Left cardiac atrium (tissue), 4 donors: ENCODE results near the gene LMNTD2. TPM values are rescaled to one million over a fixed set of nuclear protein-coding genes. Genes with fewer than 3 reads are reported as not detected.

Experiments used
- ATAC-seq, 2 donors: fragments of 200-7000 bp; cut with Tn5 transposase; one replicate each; pipeline ENCODE4 v1.9.1; 2020; ENCODE audit warnings: mild to moderate bottlenecking in 2 of 2, moderate library complexity in 2 of 2
- DNase-seq: peaks from one replicate; pipeline ENCODE4 v3.0.0-alpha.2; 2020
- intact Hi-C, 2 donors: fragments of 100-400 bp; cut with DNase I; formaldehyde crosslinking; loops; one replicate each; pipeline versions ENCODE4 v1.14.1 to v1.15.1; 2022 to 2023
- total RNA-seq, 2 donors: library from RNA; stranded (reverse); fragmentation: NEBNext Ultra II Directional; extraction: Animal tissue kit (Norgen Biotek cat#: 25700); gene quantifications; one replicate each; pipeline ENCODE4 v1.2.1, GENCODE V29; 2021
- donor health status: DM: no; HTN: yes; CAD: no.
- donor health status: DM: no; HTN: yes; CAD: no; lungs with severe emphysema.
- donor health status: DM: yes; HTN: yes; CAD: no.
- donor health status: Dilated cardiomyopathy.

The LMNTD2 gene
- total RNA-seq, 2 donors from 2014 or later: 0.58 to 1.1 TPM

DNA sequence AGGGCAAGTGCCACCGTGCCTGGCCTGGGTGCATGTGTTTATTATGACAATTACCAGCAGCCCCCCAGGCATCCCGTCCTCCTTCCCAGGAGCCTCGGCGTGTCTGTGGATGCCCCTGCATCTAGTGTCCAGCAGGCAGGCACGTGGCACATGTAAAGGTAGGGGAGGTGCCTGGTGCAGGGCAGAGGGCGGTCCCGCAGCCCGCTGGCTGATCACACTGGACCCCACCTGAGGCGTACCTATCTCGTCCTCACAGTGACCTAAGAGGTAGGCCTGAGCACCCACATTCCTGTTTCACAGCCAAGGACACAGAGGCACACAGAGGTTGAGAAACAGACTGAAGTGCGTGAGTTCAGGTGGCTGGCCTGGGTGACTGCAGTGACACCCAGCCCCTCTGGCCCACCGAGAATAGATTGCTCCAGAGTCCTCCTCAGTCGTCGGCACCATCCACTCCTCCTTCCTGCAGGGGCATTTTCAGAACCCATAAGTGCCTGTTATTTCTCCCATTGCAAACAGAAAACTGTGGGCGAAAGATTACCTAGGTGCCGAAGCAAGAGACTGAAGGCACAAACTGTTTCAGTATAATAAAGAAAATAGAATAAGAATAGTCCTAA, 12.7 kb upstream of the LMNTD2 start:
- no peak for ATAC-seq
- no peak for DNase-seq
- intact Hi-C loops: no loop called here

DNA sequence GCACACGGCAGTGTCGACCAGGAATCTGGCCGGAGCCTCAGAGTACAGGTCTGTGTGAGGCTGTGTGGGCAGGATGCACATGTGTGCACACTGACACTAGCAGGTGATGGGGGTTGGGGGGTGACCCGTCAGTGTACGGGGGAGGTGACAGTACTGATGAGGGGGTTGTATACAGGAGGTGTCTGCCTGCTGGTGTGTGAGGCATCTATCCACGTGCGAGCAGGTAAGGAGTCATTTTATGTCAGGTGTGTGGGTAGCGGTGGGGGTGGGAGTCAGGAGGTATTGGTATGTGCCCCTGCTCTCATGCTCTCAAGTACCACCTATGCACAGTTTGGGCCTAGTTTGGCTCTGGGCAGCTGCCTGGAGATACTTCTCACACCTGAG, 11.3 kb upstream of the LMNTD2 start:
- ATAC-seq (no peak), DNase-seq (no peak)
- intact Hi-C loops: no loop called here

DNA sequence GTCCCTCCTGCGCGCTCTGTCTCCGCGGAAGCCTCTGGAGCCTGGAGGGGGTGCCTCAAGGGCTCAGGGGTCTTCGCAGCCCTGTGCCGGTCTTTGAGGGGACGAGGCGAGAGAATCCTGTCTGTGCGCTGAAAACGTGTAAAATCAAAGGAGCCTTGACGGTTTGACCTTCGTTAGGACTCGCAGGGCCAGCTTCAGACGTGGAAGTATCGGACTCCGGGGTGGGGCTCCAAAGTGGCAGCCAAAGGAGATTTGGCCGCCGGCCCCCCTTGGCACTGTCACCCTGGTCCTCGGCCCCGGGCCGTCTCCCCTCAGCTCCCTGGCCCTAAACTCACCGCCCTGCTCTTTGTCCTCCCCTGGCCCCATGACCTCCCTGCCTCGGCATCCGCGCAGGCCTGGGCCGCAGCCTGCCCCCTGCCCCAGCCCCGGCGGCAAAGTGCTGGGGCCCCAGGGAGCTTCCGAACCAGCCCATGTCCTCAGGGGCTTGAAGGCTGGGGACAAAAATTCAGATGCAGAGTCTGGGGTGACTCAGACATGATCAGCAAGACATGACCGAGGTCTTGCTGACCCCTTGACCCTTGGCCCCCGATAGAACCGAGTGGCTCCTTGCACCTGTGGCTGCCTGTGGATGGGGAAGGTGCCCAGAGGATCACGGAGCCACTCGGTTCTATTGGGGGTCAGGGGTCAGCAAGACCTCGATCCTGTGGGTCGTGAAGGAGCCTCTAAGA, 8.8 kb upstream of the LMNTD2 start:
- DNase-seq (peak; percentile 66), ATAC-seq (peak; percentile 5 to 8)
- intact Hi-C loops: no loop called here

DNA sequence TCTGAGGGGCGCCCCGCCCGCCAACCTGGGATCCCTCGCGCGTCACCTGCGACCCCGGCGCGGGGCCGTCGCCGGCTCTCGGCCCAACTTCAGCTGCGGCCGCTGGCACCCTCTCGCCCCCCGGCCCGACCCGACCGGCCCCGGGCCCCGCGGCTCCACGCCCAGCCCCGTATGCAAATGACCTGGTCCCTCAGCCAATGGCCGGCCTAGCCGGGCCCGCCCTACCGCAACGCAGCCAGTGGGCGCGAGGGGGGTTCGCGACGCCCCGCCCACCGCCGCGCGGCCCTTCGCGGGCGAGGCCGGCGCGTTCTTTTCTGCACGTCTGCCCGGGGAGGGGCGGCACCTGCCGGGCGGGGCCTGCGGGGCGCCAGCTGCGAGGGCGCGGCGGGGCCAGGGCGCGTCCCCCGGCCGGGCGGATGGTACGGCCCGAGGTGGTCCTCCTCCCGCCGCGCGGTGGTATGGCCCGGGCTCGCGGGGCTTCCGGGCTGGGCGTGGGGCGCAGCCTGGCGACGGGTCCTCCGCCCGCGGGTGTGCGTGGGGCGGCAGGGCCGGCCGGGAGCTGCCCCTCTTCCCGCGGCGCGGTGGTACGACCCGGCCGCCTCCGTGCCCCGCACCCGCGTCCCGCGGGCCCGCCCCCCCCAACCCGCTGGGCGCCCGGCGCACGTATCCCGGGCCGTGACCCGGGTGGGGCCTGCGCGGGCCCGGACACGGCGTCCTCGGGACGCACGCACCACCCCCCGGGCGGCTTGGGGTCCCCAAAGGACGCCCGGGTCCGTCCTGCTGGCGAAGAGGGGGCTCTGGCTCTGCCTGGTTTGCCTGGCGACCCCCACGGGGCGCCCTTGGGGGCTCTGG, 8.0 kb upstream of the LMNTD2 start:
- DNase-seq: peak; percentile 94
- peak; percentile 92 to 95 for ATAC-seq
- intact Hi-C loops: no loop called here

DNA sequence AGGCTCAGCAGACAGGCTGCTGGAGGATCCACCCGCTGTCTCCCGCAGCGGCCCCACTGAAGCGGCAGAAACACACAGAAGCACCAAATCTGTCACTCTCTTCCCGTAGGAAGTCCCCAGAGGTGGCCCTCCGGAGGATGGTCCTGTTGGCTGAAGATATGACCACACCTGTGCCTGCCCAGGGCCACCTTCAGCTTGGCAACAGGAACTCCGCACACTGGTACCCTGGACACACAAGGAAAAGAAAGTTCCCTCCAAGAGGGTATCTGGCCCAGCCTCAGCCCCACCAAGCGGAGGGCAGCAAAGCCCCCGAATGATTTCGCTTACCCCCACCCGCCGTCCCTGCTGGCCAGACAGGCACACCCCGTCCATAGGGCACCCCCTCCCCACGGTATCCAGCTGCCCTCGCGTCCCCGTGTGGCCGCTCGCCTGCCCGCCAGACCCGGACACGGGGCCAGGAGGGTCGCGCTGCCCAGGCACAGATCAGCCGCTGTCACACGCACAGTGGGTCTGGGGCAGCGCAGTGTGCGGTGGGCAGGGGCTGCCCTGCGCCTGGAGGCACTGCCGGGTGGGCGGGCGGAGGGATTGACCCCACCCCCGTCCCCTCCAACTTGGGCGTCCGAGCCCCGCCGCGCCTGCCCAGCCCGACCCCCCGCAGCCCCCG, 7.2 kb upstream of the LMNTD2 start:
- ATAC-seq: peak; percentile 15 to 32
- DNase-seq: no peak
- intact Hi-C loops: no loop called here

DNA sequence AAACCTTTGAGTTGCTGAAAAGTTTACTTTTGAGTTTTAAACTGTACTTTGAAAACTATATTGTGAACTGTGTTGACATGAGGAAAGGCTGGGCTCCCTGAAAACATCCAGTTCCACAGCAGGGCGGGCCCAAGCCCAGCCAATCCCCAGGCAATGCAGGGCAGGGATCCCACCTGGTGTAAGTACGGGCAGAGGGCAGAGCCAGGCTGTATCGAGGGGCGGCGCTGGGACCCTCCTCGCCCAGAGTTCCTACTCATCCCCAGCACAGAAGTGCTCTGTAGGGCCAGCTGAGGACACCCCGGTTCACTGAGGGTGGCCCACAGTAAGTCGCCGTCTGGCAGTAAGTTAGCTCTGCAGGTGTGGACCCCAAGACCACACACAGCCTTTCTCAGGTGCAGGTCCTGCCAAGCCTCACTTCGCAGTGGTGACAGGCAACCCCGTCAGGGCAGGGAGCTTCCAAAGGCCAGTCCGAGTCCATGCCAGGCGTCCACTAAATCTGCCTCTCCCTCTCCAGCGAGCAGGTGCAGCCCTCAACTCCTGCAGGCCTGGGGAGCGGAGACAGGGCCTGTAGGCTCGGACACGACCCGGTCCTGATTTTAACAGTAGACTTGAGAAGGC, 6.6 kb upstream of the LMNTD2 start:
- ATAC-seq (no peak), DNase-seq (no peak)
- intact Hi-C loops: no loop called here

DNA sequence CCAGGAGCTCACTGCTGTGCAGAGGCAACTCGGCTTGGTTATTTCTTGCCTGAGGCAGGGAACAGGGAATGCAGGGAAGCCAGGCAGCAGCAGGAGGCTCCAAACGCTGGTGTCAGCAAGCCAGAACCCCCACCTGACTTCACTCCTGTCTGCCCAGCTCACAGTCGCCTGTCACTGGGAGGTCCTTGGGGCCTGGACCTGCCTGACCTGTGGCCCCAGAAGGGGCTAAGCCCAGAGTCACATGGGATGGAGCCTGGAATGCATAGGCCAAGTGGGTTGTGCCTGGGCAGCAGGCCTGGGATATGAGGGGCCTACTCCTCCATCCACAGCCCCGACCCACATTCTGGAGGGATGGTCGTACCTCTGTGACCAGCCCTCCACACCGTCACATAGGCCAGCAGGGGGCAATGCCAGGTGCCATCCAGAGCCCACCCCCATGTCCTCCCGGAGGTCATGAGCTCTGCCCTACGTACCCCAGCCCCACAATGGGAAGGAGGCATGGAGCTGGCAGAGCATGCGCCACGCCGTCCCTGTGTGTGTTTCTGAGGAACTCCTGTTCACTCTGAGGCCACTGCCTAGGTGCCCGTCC, 5.5 kb upstream of the LMNTD2 start:
- no peak for DNase-seq
- intact Hi-C loops: no loop called here
- no peak for ATAC-seq

DNA sequence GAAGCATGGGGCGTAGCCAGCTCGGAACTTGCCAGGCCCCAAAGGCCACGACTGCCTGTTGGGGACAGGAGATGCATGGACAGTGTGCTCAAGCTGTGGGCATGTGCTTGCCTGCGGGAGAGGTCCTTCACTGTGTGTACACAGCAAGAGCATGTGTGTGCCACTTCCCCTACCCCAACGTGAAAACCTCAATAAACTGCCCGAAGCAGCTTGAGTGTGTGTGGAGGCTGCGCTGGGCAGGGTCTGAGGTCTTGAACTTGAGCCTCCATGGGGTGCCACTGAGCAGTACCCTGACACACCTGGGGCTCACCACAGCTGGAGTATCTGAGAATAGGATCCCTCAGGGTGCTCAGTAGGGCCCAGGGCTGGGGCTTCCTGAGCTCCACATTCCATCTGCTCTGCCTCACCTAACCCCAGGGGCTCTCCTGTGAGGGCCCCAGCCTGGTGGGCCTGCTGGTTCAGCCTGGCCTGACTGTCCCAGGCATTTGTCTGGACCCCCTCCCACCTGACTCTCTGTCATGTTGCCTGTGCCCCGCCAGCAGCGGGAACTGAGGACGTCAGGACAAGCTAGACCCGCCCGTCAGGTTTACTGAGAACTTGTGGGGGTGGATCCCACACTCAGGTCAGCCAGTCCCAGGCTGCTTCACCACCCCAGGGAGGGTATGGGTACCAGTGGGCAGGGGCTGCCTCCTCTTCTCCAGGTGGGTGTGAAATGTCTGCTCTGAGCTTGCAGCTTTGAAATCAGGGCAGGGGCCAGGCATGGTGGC, 3.5 kb upstream of the LMNTD2 start:
- intact Hi-C loops: no loop called here
- DNase-seq: no peak
- no peak for ATAC-seq

DNA sequence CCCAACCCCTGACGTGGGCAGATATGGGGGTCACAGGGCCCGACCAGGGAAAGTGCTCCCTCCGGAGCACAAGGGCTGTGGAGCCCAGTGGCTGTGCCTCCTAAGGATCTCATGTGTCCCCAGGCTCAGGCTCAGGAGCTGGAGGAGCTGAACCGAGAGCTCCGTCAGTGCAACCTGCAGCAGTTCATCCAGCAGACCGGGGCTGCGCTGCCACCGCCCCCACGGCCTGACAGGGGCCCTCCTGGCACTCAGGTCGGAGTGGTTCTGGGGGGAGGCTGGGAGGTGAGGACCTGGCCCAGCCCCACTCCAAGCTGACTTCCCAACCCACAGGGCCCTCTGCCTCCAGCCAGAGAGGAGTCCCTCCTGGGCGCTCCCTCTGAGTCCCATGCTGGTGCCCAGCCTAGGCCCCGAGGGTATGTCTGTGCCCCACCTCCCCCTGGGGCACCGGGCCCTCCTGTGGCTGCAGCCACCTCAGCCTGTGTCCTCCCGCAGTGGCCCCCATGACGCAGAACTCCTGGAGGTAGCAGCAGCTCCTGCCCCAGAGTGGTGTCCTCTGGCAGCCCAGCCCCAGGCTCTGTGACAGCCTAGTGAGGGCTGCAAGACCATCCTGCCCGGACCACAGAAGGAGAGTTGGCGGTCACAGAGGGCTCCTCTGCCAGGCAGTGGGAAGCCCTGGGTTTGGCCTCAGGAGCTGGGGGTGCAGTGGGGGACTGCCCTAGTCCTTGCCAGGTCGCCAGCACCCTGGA, 2.7 kb upstream of the LMNTD2 start:
- DNase-seq (no peak), ATAC-seq (no peak)
- intact Hi-C loops: no loop called here

DNA sequence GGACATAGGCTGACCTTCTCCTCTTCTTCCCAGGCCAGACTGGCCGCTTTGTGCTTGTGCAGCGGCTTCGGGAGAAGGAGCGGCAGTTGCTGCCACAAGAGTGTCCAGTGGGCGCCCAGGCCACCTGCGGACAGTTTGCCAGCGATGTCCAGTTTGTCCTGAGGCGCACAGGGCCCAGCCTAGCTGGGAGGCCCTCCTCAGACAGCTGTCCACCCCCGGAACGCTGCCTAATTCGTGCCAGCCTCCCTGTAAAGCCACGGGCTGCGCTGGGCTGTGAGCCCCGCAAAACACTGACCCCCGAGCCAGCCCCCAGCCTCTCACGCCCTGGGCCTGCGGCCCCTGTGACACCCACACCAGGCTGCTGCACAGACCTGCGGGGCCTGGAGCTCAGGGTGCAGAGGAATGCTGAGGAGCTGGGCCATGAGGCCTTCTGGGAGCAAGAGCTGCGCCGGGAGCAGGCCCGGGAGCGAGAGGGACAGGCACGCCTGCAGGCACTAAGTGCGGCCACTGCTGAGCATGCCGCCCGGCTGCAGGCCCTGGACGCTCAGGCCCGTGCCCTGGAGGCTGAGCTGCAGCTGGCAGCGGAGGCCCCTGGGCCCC, 1.6 kb upstream of the LMNTD2 start:
- ATAC-seq: no peak

DNA sequence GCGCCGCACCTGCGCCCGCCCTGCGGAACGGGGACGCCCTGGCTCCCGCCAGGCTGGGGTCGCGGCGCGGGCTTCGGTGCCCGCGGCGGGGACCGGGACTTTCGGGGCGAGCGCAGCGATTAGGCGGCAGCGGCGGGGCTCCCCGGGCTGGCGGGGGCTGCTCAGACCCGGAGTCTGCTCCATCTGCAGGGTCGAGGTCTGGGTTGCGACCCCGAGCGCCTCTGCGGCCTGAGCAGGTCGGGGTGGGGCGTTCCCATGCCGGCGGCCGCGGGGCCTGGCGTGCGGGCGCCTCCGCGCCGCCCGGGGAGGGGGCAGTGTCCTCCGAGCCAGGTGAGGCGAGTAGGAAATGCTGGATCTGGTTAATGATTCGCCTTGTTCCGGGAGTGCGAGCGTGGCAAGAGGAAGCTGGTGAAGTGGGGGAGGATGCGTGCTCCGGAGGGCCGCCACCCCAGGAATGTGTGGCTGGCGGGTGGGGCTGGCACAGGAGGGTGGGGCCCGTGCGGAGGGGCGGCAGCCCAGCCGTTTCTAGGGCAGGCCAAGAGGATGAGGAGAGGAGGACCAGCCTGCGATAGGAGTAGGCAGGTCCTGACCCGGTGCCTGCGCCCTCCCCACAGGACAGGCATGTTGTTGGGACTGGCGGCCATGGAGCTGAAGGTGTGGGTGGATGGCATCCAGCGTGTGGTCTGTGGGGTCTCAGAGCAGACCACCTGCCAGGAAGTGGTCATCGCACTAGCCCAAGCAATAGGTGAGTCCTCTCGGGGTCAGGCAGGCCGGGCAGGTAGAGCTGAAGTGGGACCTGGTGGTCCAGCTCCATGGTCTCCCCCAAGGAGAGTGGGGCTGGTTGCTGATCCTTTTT, 838 bp upstream of the LMNTD2 start:
- no peak for DNase-seq
- intact Hi-C loops: no loop called here
- ATAC-seq: peak; percentile 14 to 25

More for the DNA sequence above, 1.6 kb upstream of the LMNTD2 start:
- DNase-seq: no peak
- intact Hi-C loops: no loop called here

DNA sequence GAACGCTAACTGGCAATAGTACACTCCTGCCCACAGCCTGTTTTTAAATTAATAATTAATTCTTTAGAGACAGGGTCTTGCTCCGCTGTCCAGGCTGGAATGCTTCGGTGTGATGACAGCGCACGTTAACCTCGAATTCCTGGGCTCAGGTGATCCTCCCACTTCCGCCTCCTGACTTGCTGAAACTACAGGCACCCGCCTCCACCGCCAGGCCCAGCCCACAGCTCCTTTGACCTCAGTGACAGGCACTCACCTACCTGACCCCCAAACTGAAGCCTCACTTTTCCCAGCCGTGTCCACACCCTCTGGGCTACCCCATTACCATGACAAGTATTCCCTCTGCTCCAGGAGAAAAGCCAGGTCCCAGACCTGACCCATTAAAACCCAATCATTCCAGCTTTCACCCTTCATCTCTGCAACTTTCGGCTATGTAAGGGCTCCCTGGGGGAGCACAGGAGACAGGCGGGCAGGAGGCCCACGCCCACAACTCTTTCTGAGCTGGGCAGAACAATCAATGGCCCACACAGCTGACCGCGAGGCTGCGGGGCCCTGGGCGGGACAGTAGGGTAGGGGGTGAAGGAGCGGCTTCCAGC, 730 bp downstream of the LMNTD2 start:
- no peak for ATAC-seq
- no peak for DNase-seq
- intact Hi-C loops: loop anchor here (5.0 to 10.0 kb wide), 2 partner anchors 55 to 162 kb away; partner anchors contain the start of gene IRF7 (in 1 of the 2)

DNA sequence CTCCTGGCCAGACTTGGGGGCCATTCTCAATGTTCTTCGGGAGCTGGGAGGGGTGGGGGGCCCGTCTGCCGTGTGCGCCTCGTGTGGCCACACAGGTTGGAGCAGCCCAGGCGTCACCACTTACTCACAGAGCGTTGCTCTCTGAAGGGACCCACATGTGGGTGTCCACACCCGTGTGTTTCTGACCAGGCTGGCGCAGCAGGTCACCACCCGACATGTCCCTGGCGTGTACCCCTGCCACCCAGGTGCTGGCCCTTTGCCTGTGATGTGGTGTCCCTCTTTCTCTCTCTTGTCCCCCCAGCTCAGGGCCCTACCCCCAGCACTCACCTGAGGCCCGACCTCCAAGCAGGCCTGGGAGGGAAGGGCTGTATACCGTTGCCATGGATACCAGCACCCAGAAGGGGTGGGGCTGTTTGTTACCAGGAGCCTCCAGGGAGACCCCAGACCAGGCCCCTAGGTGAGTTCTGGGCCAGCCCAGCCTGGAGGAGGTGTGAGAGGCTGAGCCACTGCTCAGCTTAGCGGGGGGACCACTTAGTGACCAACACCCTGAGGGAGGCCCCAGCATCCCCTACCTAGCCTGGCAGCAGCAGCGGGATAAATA, 1.4 kb downstream of the LMNTD2 start:
- no peak for ATAC-seq
- intact Hi-C loops: loop anchor here (5.0 to 10.0 kb wide), 2 partner anchors 56 to 163 kb away; partner anchors contain the start of gene IRF7 (in 1 of the 2)
- no peak for DNase-seq

DNA sequence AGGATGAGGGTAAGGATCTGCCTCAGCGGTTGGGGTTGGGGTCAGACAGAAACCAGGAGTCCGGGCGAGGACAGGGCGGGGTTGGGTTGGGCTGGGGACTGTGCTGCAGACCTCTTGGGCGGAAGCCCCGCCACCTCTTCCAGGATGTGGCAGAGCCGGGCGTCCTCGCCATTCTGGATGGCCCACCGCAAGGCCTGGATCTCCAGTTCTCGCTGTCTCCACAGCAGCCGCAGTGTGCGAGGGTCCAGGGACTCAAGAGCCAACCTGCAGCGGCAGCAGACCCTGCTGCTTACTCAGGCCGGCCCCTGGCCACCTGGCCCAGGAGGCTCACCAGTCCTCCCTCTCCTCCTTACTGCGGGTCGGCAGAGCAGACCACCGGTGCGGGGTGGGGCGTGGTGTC, 2.0 kb downstream of the LMNTD2 start:
- no peak for DNase-seq
- intact Hi-C loops: loop anchor here (5.0 to 10.0 kb wide), 2 partner anchors 56 to 164 kb away; partner anchors contain the start of gene IRF7 (in 1 of the 2)

More for the DNA sequence above, 2.0 kb downstream of the LMNTD2 start:
- no peak for ATAC-seq
